ENCODE data around the gene GREM1.

GREM1 gene

GRCh38 chr15:32694222-32694983 is 23.4 kb upstream of the GREM1 start:
- no peak for DNase-seq (ENCODE audit: low read depth, low spot score)

GRCh38 chr15:32698773-32699390 is 18.9 kb upstream of the GREM1 start:
- DNase-seq (ENCODE audit: low read depth, low spot score): no peak

- DNase-seq (ENCODE audit: low read depth, low spot score): no peak
Observed at GRCh38 chr15:32700501-32701150, 17.2 kb upstream of the GREM1 start.

- no peak for DNase-seq (ENCODE audit: low read depth, low spot score)
Observed at GRCh38 chr15:32701863-32702262, 15.9 kb upstream of the GREM1 start.

- no peak for DNase-seq (ENCODE audit: low read depth, low spot score)
Observed at GRCh38 chr15:32704395-32704981, 13.3 kb upstream of the GREM1 start.

GRCh38 chr15:32705446-32705845 is 12.4 kb upstream of the GREM1 start:
- no peak for DNase-seq (ENCODE audit: low read depth, low spot score)

- DNase-seq (ENCODE audit: low read depth, low spot score): no peak
Observed at GRCh38 chr15:32706704-32707103, 11.1 kb upstream of the GREM1 start.

- no peak for DNase-seq (ENCODE audit: low read depth, low spot score)
Observed at GRCh38 chr15:32707436-32707835, 10.4 kb upstream of the GREM1 start.

- DNase-seq (ENCODE audit: low read depth, low spot score): no peak
Observed at GRCh38 chr15:32709295-32710033, 8.3 kb upstream of the GREM1 start.

GRCh38 chr15:32715276-32715675 is 2.5 kb upstream of the GREM1 start:
- no peak for DNase-seq (ENCODE audit: low read depth, low spot score)

- DNase-seq (ENCODE audit: low read depth, low spot score): no peak
Observed at GRCh38 chr15:32716216-32716914, 1.4 kb upstream of the GREM1 start.

GRCh38 chr15:32716915-32717425 is 834 bp upstream of the GREM1 start:
- DNase-seq (ENCODE audit: low read depth, low spot score): no peak

- DNase-seq (ENCODE audit: low read depth, low spot score): no peak
Observed at GRCh38 chr15:32718227-32718820, 520 bp downstream of the GREM1 start.

- no peak for DNase-seq (ENCODE audit: low read depth, low spot score)
Observed at GRCh38 chr15:32718821-32719716, 1.3 kb downstream of the GREM1 start.

- no peak for DNase-seq (ENCODE audit: low read depth, low spot score)
Observed at GRCh38 chr15:32721596-32721995, 3.8 kb downstream of the GREM1 start.

GRCh38 chr15:32722136-32722535 is 4.3 kb downstream of the GREM1 start:
- DNase-seq (ENCODE audit: low read depth, low spot score): no peak

- DNase-seq (ENCODE audit: low read depth, low spot score): no peak
Observed at GRCh38 chr15:32723171-32723948, 5.6 kb downstream of the GREM1 start.

GRCh38 chr15:32729700-32730395 is 12.0 kb downstream of the GREM1 start:
- DNase-seq (ENCODE audit: low read depth, low spot score): no peak

Data from activated CD4-positive, CD25-positive, alpha-beta regulatory T cell treated with anti-CD3 and anti-CD28 coated beads, Interleukin-2, amount 50 U/mL, for 16 hours (primary cell).